CD8-positive, alpha-beta memory T cell (primary cell): Measurements from ENCODE around the gene ASAP3. TPM values are rescaled to one million over a fixed set of nuclear protein-coding genes. Genes with fewer than 3 reads are reported as not detected.
A peak's percentile ranks its signal among the peaks of the same experiment; 100 is the strongest.

Experiments used
- CTCF ChIA-PET: fragments of 350-600 bp; sonication (Branson Sonifier 250); formaldehyde crosslinking; loops from one replicate; lab custom pipeline; 2021; ENCODE audit warnings: antibody characterized with exemption; lab: Charles Lee
- POLR2A ChIA-PET: fragments of 350-600 bp; sonication (Branson Sonifier 250); formaldehyde crosslinking; loops from one replicate; lab custom pipeline; 2021; ENCODE audit warnings: antibody characterized with exemption; lab: Charles Lee
- DNase-seq, 5 donors: peaks; one replicate each; pipeline versions ENCODE4 v3.0.0 to v3.0.0-alpha.2; 2020 to 2022; ENCODE audit warnings: mixed read lengths in 1 of 5
- H3K27ac ChIP-seq: one replicate; pipeline ENCODE4 v1.7.0; 2013; ENCODE audit warnings: low read depth, mild to moderate bottlenecking, low read length, moderate library complexity
- H3K27me3 ChIP-seq: 2 replicates; pipeline ENCODE4 v1.7.0; 2013; ENCODE audit warnings: low read length, mild to moderate bottlenecking; ENCODE audit not compliant: insufficient read depth, poor library complexity, severe bottlenecking
- H3K36me3 ChIP-seq: 2 replicates; pipeline ENCODE4 v1.7.0; 2013; ENCODE audit warnings: mild to moderate bottlenecking, low read length, moderate library complexity; ENCODE audit not compliant: insufficient read depth
- H3K4me1 ChIP-seq: 2 replicates; pipeline ENCODE4 v1.7.0; 2013; ENCODE audit warnings: mild to moderate bottlenecking, low read length, moderate library complexity; ENCODE audit not compliant: insufficient read depth
- H3K4me3 ChIP-seq: 2 replicates; pipeline ENCODE4 v1.7.0; 2013; ENCODE audit warnings: mild to moderate bottlenecking, low read length
- H3K9me3 ChIP-seq: 2 replicates; pipeline ENCODE4 v1.7.0; 2013; ENCODE audit warnings: mild to moderate bottlenecking, low read length
- H3K27ac Mint-ChIP-seq, 8 donors: one replicate each; pipeline ENCODE4 v1.8.0; 2020 to 2021; ENCODE audit warnings: mixed read lengths in 8 of 8, mild to moderate bottlenecking in 6 of 8, inconsistent platforms in 3 of 8, moderate library complexity in 3 of 8
- H3K27me3 Mint-ChIP-seq, 2 donors: one replicate each; pipeline ENCODE4 v1.8.0; 2020 to 2021; ENCODE audit warnings: mixed read lengths in 2 of 2, mild to moderate bottlenecking in 1 of 2, moderate library complexity in 1 of 2
- H3K36me3 Mint-ChIP-seq, 3 donors: one replicate each; pipeline ENCODE4 v1.8.0; 2020 to 2021; ENCODE audit warnings: mixed read lengths in 3 of 3, inconsistent platforms in 1 of 3, mild to moderate bottlenecking in 1 of 3
- H3K4me1 Mint-ChIP-seq, 3 donors: one replicate each; pipeline ENCODE4 v1.8.0; 2020 to 2021; ENCODE audit warnings: mixed read lengths in 3 of 3, inconsistent platforms in 1 of 3, mild to moderate bottlenecking in 1 of 3
- H3K4me3 Mint-ChIP-seq, 7 donors: one replicate each; pipeline ENCODE4 v1.8.0; 2020 to 2021; ENCODE audit warnings: mixed read lengths in 7 of 7, mild to moderate bottlenecking in 6 of 7, moderate library complexity in 4 of 7, inconsistent platforms in 2 of 7
- H3K9me3 Mint-ChIP-seq, 5 donors: one replicate each; pipeline ENCODE4 v1.8.0; 2020 to 2022; ENCODE audit warnings: mixed read lengths in 5 of 5, mild to moderate bottlenecking in 3 of 5, moderate library complexity in 2 of 5, inconsistent platforms in 1 of 5
- polyA plus RNA-seq: library from polyadenylated mRNA; unstranded; fragments of 300-500 nt; fragmentation: Illumina TruSeq; gene quantifications from one replicate; pipeline ENCODE4 v1.2.3, GENCODE V29; 2021
- total RNA-seq, 2 experiments: library from RNA; stranded (reverse); gene quantifications; one replicate each; pipeline ENCODE4 v1.2.3, GENCODE V29; 2021

The ASAP3 gene
- total and polyA plus RNA-seq, 3 experiments from 2014 or later, result 0.33 to 0.78 (median 0.62) TPM

DNA sequence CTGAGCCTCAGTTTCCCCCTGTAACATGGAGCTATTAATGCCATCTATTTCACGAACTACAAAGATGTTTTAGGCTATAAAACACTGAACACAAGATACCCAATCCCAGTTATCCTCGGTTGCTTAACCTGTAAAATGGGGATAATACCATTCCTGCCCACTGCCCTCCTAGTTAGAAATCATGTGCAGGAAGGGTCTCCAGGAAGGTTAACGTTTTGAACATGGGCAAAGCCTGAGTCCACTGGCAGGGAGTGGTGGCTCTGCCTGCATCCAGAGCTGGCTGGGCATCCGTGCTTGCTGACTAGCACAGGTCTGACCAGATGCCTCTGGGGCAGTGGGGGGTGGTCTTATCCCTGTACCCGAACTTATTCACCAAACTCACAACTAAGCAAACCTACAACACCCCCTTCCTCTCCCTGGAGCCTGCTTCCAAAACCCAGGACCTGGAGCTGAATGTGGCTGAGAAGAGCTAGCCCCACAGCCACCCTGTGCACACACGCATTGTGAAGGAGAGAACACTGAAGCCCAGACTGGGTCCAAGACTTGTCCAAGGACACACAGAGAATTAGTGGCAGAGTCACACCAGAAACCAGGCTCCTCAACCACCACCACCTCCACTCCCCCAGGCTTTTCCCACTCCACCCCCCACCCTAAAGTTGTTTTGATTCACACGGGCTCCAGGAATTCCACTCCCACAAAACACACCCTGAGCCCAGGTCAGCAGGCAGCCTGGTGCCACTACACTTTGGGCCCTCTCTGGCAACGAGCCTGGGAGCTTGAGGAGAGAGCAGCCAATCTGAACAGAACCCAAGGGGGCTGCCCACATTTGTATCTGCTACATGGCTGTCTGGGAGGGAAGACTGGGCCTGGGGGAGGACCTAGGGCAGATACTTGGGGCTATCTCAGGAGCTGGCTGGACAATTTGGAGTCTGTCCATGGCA, 45.4 kb upstream of the ASAP3 start:
- Mint-ChIP-seq H3K27me3 (no peaks in the 10 kb centered on the region), H3K9me3 (no peaks in the 10 kb centered on the region), H3K4me3 (peak overlapping the region; percentile 74 to 89 (median 80)), H3K36me3 (no peaks in the 10 kb centered on the region), H3K4me1 (peaks cover 84 to 92% (median 91%) of the 10 kb centered on the region in 3 donors), H3K27ac (peak overlapping the region; percentile 91 to 97 (median 95))
- Histone ChIP-seq H3K36me3 (no peaks in the 10 kb centered on the region), H3K4me1 (peaks cover 86% of the 10 kb centered on the region), H3K27me3 (no peaks in the 10 kb centered on the region), H3K9me3 (no peaks in the 10 kb centered on the region), H3K27ac (peak overlapping the region; percentile 48), H3K4me3 (peak overlapping the region; percentile 57)
- POLR2A ChIA-PET, result interaction anchor here (0.5 to 2.0 kb wide), 5 partner anchors 15 to 185 kb away, joined by 4 to 11 read pairs (median 5); partner anchors contain the start of genes ASAP3 and HNRNPR
- no peak for DNase-seq
- CTCF ChIA-PET, result interaction anchor here (0.9 to 34.1 kb wide), 10 partner anchors 10 to 125 kb away, joined by 3 to 588 read pairs (median 8); no protein-coding TSS in a partner anchor

DNA sequence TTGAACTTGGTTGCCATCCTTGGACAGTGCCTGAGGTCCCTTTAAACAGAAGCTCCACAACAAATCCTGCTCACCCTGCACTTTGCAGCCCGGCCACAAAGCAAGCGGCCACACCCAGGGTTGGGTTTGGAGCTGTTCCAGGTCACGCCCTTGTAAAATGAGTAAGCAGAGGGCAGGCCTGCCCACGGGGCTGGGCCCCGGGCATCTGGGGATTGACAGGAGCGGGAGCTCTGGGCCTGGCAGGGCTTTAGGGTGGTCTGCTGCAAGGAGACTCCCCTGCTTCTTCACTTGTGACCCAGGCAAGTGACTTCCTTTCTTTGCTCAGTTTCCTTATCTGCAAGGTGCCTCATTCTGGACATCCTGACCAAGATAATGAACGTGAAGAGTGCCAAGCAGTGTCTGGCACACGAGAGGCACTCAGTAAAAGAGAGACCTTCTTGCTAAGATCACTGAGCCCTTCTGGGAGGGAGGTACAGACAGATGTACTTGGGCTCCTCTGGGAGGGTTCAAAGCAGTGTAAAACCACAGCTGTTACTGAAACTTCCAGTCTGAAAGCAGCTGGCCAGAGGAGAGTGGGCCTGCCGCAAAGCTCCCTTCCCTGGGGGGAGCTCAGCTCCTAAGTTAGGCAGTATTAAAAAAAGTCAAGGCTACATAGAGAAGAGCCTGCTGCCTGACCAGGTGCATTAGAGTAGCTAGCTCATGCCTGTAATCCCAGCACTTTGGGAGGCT, 44.4 kb upstream of the ASAP3 start:
- POLR2A ChIA-PET, result interaction anchor here (0.5 to 2.0 kb wide), 11 partner anchors 11 to 184 kb away, joined by 3 to 11 read pairs (median 5); partner anchors contain the start of genes ASAP3, HNRNPR and RPL11

DNA sequence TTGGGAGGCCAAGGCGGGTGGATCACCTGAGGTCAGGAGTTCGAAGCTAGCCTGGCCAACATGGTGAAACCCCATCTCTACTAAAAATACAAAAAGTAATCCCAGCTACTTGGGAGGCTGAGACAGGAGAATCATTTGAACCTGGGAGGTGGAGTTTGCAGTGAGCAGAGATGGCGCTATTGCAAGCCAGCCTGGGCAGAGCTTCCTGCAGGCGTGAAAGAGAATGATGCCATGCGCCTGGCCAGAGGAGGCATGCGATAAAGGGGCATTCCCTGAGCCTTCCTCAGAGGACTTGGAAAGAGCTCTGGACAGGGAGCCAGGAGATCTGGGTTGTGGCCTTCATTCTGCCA, 43.9 kb upstream of the ASAP3 start:
- H3K4me1 Mint-ChIP-seq, result peaks cover 80 to 93% (median 91%) of the 10 kb centered on the region in 3 donors
- CTCF ChIA-PET, result interaction anchor here (0.7 to 34.1 kb wide), 16 partner anchors 9 to 123 kb away, joined by 3 to 588 read pairs (median 5); partner anchors contain the start of gene ID3

More for the DNA sequence above, 44.4 kb upstream of the ASAP3 start:
- Mint-ChIP-seq H3K36me3 (no peaks in the 10 kb centered on the region), H3K27me3 (no peaks in the 10 kb centered on the region), H3K4me3 (peak overlapping the region; percentile 74 to 89 (median 80)), H3K9me3 (no peaks in the 10 kb centered on the region), H3K27ac (peak overlapping the region; percentile 91 to 97 (median 95)), H3K4me1 (peaks cover 84 to 96% (median 92%) of the 10 kb centered on the region in 3 donors)
- Histone ChIP-seq H3K9me3 (no peaks in the 10 kb centered on the region), H3K36me3 (no peaks in the 10 kb centered on the region), H3K4me3 (peak overlapping the region; percentile 57), H3K27me3 (no peaks in the 10 kb centered on the region), H3K4me1 (peaks cover 88% of the 10 kb centered on the region), H3K27ac (peak overlapping the region; percentile 48)
- DNase-seq, result peak; percentile 47 to 90 (median 70)
- CTCF ChIA-PET, result interaction anchor here (0.6 to 34.1 kb wide), 18 partner anchors 10 to 124 kb away, joined by 3 to 588 read pairs (median 4); partner anchors contain the start of gene ID3

DNA sequence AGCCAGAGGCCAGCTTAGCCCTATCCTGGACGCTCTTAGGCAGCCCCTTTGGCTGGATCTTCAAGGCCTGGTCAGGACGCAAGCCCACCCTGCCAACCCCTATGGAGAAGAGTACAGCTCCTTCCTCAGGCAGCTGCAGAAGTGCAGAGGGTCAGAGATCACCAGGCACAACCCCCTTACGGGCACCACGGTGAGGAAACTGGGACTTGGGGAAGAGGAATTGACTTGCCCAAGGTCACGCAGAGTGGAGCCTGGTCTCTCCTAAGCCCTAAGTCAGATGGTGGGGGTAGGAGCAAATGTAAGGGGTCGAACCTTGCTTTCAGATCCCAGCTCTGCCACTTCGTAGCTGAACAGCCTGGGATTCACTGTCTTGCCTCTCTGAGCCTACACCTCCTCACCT, 43.4 kb upstream of the ASAP3 start:
- Histone ChIP-seq H3K36me3 (no peaks in the 10 kb centered on the region), H3K27ac (no peak overlapping the region), H3K9me3 (no peaks in the 10 kb centered on the region), H3K27me3 (no peaks in the 10 kb centered on the region), H3K4me3 (no peak overlapping the region), H3K4me1 (peaks cover 78% of the 10 kb centered on the region)
- Mint-ChIP-seq H3K36me3 (no peaks in the 10 kb centered on the region), H3K4me3 (peak overlapping the region in 5 of 7 donors; percentile 15 to 89 (median 79)), H3K27ac (peak overlapping the region; percentile 29 to 97 (median 94)), H3K4me1 (peaks cover 76 to 93% (median 93%) of the 10 kb centered on the region in 3 donors), H3K9me3 (no peaks in the 10 kb centered on the region), H3K27me3 (no peaks in the 10 kb centered on the region)
- DNase-seq, result no peak
- CTCF ChIA-PET, result interaction anchor here (0.9 to 34.1 kb wide), 12 partner anchors 11 to 110 kb away, joined by 3 to 588 read pairs (median 8); no protein-coding TSS in a partner anchor
- POLR2A ChIA-PET, result interaction anchor here (1.2 to 2.0 kb wide), 5 partner anchors 13 to 164 kb away, joined by 3 to 11 read pairs (median 6); partner anchors contain the start of genes ASAP3 and RPL11

More for the DNA sequence above, 43.9 kb upstream of the ASAP3 start:
- Histone ChIP-seq H3K9me3 (no peaks in the 10 kb centered on the region), H3K27ac (no peak overlapping the region), H3K4me3 (peak overlapping the region; percentile 57), H3K4me1 (peaks cover 82% of the 10 kb centered on the region), H3K27me3 (no peaks in the 10 kb centered on the region), H3K36me3 (no peaks in the 10 kb centered on the region)
- H3K4me3 Mint-ChIP-seq, result peak overlapping the region; percentile 74 to 89 (median 80)
- H3K9me3 Mint-ChIP-seq, result no peaks in the 10 kb centered on the region
- POLR2A ChIA-PET, result interaction anchor here (0.6 to 2.0 kb wide), 8 partner anchors 12 to 164 kb away, joined by 3 to 11 read pairs (median 6); partner anchors contain the start of genes ASAP3 and RPL11
- H3K27ac Mint-ChIP-seq, result peak overlapping the region; percentile 77 to 97 (median 94)
- H3K36me3 Mint-ChIP-seq, result no peaks in the 10 kb centered on the region
- no peak for DNase-seq
- no peaks in the 10 kb centered on the region for H3K27me3 Mint-ChIP-seq

DNA sequence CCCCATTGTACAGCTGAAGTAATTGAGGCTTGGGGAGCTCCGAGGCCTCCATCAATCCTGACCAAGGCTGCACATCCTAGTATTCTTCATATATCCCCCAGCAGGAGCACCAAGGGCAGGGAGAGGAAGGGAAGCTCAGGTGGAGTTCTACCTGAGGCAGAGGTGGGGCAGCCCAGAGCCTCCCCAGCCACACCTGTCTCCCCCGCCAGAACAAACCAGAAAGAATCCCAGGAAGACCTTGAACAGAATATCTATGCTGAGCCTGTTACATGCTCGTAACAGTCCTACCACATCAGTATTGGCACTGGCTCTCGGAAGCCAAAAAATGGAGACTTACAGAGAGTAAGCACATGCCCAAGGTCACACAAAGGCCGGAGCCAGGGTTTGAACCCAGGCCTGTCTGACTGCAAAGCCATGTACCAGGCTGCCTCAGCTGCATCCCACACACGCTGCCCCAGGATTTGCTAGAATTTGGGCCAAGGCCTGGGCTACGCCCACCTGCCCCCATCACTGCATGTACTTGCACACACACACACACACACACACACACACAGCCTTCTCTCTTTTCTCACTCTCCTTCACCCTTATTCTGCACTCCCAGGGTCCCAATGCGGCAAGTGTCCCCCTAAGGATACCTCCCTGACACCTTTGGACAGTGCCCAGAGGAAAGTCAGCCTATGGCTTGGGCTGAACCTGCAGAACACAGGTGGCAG, 42.5 kb upstream of the ASAP3 start:
- Histone ChIP-seq H3K4me3 (no peak overlapping the region), H3K36me3 (no peaks in the 10 kb centered on the region), H3K4me1 (peaks cover 69% of the 10 kb centered on the region), H3K9me3 (no peaks in the 10 kb centered on the region), H3K27me3 (no peaks in the 10 kb centered on the region), H3K27ac (no peak overlapping the region)
- ChIA-PET CTCF (interaction anchor here (1.5 to 34.1 kb wide), 6 partner anchors 8 to 111 kb away, joined by 5 to 588 read pairs (median 10); no protein-coding TSS in a partner anchor), POLR2A (interaction anchor here (1.0 kb wide), 1 partner anchor 19 kb away, joined by 4 read pairs; no protein-coding TSS in a partner anchor)
- Mint-ChIP-seq H3K27ac (peak overlapping the region; percentile 91 to 98 (median 95)), H3K36me3 (peaks cover 0 to 1% (median 0%) of the 10 kb centered on the region in 3 donors), H3K4me1 (peaks cover 68 to 91% (median 89%) of the 10 kb centered on the region in 3 donors), H3K9me3 (no peaks in the 10 kb centered on the region), H3K27me3 (no peaks in the 10 kb centered on the region), H3K4me3 (peak overlapping the region; percentile 32 to 79 (median 75))
- no peak for DNase-seq

DNA sequence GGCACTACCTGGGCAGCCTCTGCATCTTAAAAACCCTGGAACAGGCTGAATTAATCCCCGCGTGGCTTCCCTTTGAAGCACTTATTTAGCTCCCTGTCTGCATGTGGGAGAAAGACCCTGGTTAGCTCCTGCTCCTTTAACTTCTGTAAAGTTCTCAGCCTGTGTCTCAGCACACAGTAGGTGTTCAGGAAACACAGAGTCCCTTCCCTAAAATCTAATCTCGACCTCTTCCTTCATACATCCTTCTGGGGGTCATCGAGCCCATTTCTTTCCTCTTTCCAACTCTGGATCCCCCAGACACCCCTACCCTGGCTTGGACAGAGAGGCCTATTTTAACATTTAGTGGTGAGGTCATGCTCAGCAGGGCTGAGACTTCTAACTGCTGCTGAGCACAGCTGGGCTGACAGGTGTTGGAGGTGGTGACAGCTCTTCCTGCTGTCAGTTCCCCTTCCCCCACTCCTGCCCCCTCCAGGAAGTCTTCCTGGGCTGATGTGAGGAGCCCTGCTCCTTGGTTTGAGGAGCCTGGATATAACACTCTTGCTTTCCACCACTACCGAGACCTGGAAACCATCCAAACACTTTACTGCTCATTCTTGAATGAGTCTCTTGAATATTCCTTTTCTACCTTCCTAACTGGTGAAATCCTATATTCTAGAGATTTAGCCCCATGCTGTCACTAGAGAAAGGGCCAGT, 41.7 kb upstream of the ASAP3 start:
- CTCF ChIA-PET, result interaction anchor here (1.3 to 34.1 kb wide), 9 partner anchors 9 to 284 kb away, joined by 3 to 588 read pairs (median 6); partner anchors contain the start of gene ASAP3
- H3K27me3 Mint-ChIP-seq, result no peaks in the 10 kb centered on the region

More for the DNA sequence above, 41.7 kb upstream of the ASAP3 start:
- H3K4me3 Mint-ChIP-seq, result peak overlapping the region; percentile 32 to 86 (median 77)
- no peaks in the 10 kb centered on the region for H3K36me3 ChIP-seq
- no peaks in the 10 kb centered on the region for H3K9me3 Mint-ChIP-seq
- H3K27me3 ChIP-seq, result no peaks in the 10 kb centered on the region
- POLR2A ChIA-PET, result interaction anchor here (1.0 to 1.3 kb wide), 4 partner anchors 14 to 27 kb away, joined by 3 to 7 read pairs (median 4); no protein-coding TSS in a partner anchor
- no peak for DNase-seq
- H3K4me3 ChIP-seq, result peak overlapping the region; percentile 30
- H3K36me3 Mint-ChIP-seq, result peaks cover 0 to 2% (median 0%) of the 10 kb centered on the region in 3 donors
- peak overlapping the region; percentile 19 for H3K27ac ChIP-seq
- H3K9me3 ChIP-seq, result no peaks in the 10 kb centered on the region
- peak overlapping the region; percentile 90 to 98 (median 94) for H3K27ac Mint-ChIP-seq
- H3K4me1 ChIP-seq, result peaks cover 67% of the 10 kb centered on the region
- H3K4me1 Mint-ChIP-seq, result peaks cover 63 to 88% (median 84%) of the 10 kb centered on the region in 3 donors
